ENCODE measurements around the gene LVRN. TPM values are rescaled to one million over a fixed set of nuclear protein-coding genes. Genes with fewer than 3 reads are reported as not detected.

LVRN gene
- total and polyA plus RNA-seq, 2 of the 13 experiments (the other 11 are each of a cell fraction or from before 2014, with no cell fraction given), result 0.09 to 0.20 TPM

- DNase-seq (ENCODE audit: low spot score) (no peak), ATAC-seq (no peak), FAIRE-seq (no peak)
- Histone ChIP-seq H3K27me3 (ENCODE audit: control insufficient read depth in 1 of 2, insufficient read depth in 2 of 2, low read length in 2 of 2) (peaks cover 0 to 8% of the 10 kb centered on the region in 2 experiments; a peak in 3 of 5 replicates), H3K27ac (ENCODE audit: extremely low read length, insufficient read depth, low read length) (no peak overlapping the region), H2AFZ (ENCODE audit: low read length) (no peak overlapping the region), H3K4me3 (replicated peaks in 1 of 3; ENCODE audit: insufficient read depth in 1 of 3, low read depth in 2 of 3, low read length in 3 of 3) (no peak overlapping the region), H3K36me3 (replicated peaks in 1 of 2; ENCODE audit: control insufficient read depth in 1 of 2, insufficient read depth in 2 of 2, low read length in 2 of 2) (no peaks in the 10 kb centered on the region), H3K4me2 (ENCODE audit: low read depth, low read length) (no peak overlapping the region), H3K79me2 (ENCODE audit: insufficient read depth, low read length) (no peaks in the 10 kb centered on the region), H4K20me1 (ENCODE audit: insufficient read depth, low read length) (no peaks in the 10 kb centered on the region), H3K9ac (ENCODE audit: insufficient read depth, low read depth, low read length) (no peak overlapping the region), H3K9me3 (ENCODE audit: low read length) (no peaks in the 10 kb centered on the region), H3K4me1 (ENCODE audit: insufficient read depth, low read length) (no peaks in the 10 kb centered on the region)
- TF ChIP-seq ZNF775 (CRISPR knock-in tag; IDR thresholded peaks at IDR 0.05; ENCODE audit: borderline replicate concordance), result no peak
- no peak for TF ChIP-seq ZNF740 (CRISPR knock-in tag; IDR thresholded peaks at IDR 0.05)
- TF ChIP-seq PCBP1 (IDR thresholded peaks at IDR 0.05; ENCODE audit: borderline replicate concordance, low read depth, low read length), result no peak
- no peak for TF ChIP-seq ZSCAN12 (CRISPR knock-in tag; IDR thresholded peaks at IDR 0.05)
- TF ChIP-seq CBX1 (IDR thresholded peaks at IDR 0.05; ENCODE audit: low read depth), result no peak
- TF ChIP-seq ZSCAN30 (CRISPR knock-in tag; IDR thresholded peaks at IDR 0.05), result no peak
- no peak for TF ChIP-seq MBD4 (IDR thresholded peaks at IDR 0.05; ENCODE audit: borderline replicate concordance, low read length)
- no peak for TF ChIP-seq ZNF234 (CRISPR knock-in tag; conservative IDR thresholded peaks at IDR 0.05)
- TF ChIP-seq ZNF3 (CRISPR knock-in tag; IDR thresholded peaks at IDR 0.05), result no peak
- TF ChIP-seq SATB2 (CRISPR knock-in tag; IDR thresholded peaks at IDR 0.05), result no peak
- no peak for TF ChIP-seq ZNF891 (CRISPR knock-in tag; IDR thresholded peaks at IDR 0.05)
- no peak for TF ChIP-seq SOX5 (CRISPR knock-in tag; IDR thresholded peaks at IDR 0.05; ENCODE audit: borderline replicate concordance)
- no peak for TF ChIP-seq SIX4 (CRISPR knock-in tag; IDR thresholded peaks at IDR 0.05)
- no peak for TF ChIP-seq SNAPC5 (CRISPR knock-in tag; IDR thresholded peaks at IDR 0.05; ENCODE audit: borderline replicate concordance)
- TF ChIP-seq FOXA1 (IDR thresholded peaks at IDR 0.05), result no peak
- TF ChIP-seq FOXA1 (CRISPR knock-in tag; IDR thresholded peaks at IDR 0.05), result no peak
- no peak for TF ChIP-seq DR1 (CRISPR knock-in tag; IDR thresholded peaks at IDR 0.05)
- in situ Hi-C loops (cut with HindIII; ENCODE audit: extremely low pct_ligation_motif_present, low pct_unique_long_range_greater_than_20kb), result no loop called here
- intact Hi-C loops (cut with micrococcal nuclease; ENCODE audit: unreplicated experiment), result no loop called here
- BruUV-seq (replicated peaks), result no TSS peak
- 7% methylated on average over 3 of the region's 3 CpGs for WGBS (ENCODE audit: low lambda C conversion rate)
- POLR2A ChIA-PET, result no interaction called here
- CTCF ChIA-PET (ENCODE audit: low intra/inter-chr PET ratio, low total read pairs), result no interaction called here
Measured at GRCh38 chr5:116038817-116039216, 76.5 kb downstream of the LVRN start.
